Anterior cingulate cortex (tissue), 58 donors: ENCODE measurements around the gene RAB34.

Source experiments
- DNase-seq, 58 donors: peaks; one replicate each; lab custom pipeline; 2025; lab: John Stamatoyannopoulos, UW

The RAB34 gene

DNA sequence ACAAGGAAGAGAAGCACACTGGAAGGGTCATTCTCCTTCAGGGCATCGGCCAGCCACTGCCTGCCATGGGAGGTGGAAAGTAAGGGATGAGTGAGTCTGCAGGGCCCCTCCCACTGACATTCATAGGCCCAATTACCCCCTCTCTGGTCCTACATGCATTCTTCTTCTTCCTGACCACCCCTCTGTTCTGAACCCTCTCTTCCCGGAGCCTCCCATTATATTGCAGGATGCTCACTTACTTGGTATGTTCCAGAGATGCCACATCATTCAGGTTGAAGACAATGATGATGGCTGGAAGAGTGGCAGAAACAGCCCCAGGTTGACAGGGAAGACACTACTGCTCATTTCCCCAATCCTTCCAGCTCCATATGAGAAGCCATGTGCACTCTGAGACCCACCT lies 2.5 kb downstream of the RAB34 start:
- no peak for DNase-seq

GRCh38 chr17:28714281-28714680 lies 3.4 kb downstream of the RAB34 start:
- DNase-seq: no peak

- DNase-seq: no peak
Observed at GRCh38 chr17:28712705-28713415, 4.8 kb downstream of the RAB34 start.

- no peak for DNase-seq
Observed at GRCh38 chr17:28712032-28712704, 5.5 kb downstream of the RAB34 start.

GRCh38 chr17:28711723-28712031 lies 6.0 kb downstream of the RAB34 start, which contains the start of gene PROCA1:
PROCA1 (minus strand) TSS chr17:28711888; CDS start chr17:28711660, 228 bp downstream.
- DNase-seq: peak in 3 of 58 donors; percentile 43 to 54 (median 50)

DNA sequence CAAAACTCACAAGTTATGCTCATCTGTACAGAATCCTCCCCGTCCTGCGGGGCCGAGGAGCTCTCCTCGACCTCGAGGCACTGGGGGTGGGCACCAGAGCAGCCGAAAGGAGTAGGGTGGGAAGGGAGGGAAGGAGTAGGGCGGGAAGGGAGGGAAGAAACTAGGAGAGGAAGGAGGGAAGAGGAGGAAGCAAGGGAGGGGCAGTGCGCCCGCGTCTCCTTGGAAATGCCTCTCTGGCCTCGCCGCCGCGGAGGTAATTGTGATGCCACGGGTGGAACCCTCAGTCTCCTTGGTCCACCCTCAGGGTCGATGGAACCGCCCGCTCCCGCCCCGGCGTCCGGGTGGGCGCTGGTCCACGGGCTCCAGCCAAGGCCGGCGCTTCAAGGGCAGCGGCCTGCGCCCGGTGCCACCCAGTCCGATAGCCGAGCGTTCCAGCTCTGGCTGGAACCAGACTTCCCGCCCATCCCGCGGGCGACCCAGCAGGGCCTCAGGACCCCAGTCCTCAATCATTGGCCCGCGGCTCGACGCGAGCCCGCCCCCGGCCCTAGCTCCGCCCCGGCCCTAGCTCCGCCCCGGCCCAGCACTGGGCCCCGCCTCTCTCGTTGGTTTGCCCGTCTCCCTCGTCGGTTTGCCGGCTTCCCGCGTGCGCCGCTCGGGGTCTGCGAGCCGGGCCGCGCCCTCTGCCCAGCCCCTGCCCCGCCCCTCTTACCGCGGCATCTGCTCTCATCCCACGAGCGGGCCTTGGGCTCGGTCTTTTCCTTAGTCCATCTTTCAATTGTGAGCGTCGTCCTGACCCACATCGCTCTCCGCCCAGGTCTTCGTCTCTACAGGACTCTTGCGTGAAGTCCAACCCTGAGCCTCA lies 6.6 kb downstream of the RAB34 start:
- DNase-seq: peak; percentile 36 to 98 (median 84)

DNA sequence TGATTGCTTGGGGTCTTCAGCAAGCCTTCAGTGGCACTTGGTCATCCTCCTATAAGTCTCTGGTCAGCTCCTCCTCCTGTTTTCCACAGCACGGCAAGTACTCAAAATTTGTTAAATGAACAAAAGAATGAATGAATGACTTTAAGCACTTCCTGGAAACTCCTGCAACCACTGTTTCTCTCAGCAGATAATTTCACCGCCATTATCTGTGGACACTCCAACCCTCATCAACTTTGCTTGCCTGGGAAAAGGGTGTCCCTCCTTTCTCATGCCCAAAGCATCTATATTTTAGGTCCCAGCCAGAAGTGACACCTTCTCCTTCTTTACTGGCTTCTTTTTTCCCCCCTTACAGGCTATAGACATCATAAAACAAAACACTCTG lies 10.3 kb downstream of the RAB34 start:
- DNase-seq: no peak

DNA sequence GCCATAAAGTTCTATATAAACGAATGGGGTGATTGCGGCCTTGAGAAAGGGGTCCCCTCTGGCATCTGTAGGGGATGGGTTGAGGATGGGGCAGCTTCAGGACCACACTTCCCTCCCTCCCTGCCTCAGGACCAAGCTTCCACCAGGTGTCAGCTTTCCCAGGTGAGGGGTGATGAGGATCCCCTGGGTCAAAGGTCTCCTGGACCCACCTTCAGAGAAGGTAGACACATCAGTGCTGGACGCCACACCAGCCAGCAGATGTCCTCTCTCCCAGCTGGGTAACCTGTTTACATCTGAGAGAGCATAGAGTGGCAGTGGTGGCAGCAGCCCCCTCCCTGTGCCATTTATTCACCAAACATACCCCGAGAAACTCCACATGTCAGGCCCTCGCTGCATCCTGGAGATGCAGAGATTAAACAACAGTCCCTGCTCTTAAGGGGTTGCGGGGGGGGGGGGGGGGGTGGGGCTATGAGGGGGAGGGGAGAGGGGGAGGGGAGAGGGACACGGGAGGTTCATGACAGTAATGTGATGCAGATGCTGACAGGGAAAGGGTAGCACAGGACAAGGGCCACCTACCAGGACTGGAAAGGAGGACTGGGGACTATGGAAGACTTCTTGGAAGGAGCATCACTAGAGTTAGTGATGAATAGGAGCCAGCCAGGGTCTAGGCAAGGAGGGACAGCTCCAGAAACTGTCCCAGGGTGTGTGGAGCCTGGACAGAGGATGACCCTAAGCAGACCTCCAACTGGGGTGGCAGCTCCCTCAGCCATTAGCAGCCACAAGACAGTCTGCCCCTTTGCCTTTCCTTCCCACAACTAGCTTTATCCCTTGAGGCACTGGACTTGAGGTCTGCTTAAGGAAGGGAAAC lies 11.0 kb downstream of the RAB34 start:
- no peak for DNase-seq

- no peak for DNase-seq
Observed at GRCh38 chr17:28705728-28706334, 11.8 kb downstream of the RAB34 start.

GRCh38 chr17:28705074-28705659 lies 12.5 kb downstream of the RAB34 start:
- no peak for DNase-seq

- DNase-seq: no peak
Observed at GRCh38 chr17:28704219-28704858, 13.3 kb downstream of the RAB34 start.

GRCh38 chr17:28703552-28704218 lies 14.0 kb downstream of the RAB34 start:
- DNase-seq: no peak

DNA sequence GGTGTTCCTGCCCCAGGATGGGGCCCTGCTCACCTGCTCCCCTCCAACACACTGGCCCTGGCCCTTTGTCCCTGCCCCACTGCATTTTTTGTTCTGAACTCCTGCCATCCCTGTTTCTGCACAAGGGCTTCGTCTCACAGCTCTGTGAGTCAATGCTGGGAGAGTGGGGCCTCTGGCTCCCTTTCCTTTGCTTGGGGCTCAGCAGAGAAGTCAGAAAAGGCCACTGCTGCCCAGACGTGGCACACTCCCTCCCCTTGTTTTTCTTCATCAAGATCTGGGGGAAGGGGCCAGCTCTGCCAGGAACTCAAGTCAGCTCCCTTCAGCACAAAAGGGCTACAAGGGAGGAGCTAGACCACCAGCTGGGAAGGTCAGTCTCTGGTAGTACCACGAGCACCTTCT lies 14.9 kb downstream of the RAB34 start:
- DNase-seq: peak in 14 of 58 donors; percentile 21 to 71 (median 49)

DNA sequence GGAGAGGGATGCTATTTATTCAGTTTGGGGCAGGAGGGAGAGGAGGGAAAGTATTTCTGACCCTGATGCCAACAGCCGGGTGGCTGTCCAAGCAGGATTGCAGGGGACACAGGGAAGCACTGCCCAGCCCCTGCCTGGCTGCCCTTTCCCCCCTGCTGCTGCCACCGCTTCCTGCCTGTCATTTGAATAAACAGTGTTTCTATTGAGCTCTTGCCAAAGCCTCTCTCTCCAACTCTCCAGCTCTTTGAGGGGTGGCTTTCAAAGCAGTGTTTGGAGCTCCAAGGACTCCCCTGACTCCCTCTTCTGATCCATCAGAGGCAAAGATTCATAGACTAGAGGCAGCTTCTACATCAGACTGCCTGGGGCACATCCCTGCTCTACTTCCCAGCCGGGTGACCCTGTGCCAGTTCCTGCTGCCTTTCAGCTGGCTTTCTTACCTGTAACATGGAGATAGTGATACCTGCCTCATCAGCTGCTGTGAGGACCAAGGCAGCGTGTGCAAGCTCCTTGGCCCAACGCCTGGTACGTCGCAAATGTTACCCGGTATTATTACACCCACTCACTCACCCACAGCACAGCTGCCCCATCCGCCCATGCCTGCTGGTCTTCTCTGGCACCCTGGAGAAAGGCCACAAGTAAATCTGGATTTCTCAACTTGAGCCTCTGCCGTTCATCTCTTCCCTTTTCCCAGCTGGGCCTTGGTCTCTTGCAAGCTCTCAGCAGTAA lies 15.5 kb downstream of the RAB34 start:
- peak in 54 of 58 donors; percentile 26 to 89 (median 60) for DNase-seq

GRCh38 chr17:28700830-28701492 lies 16.7 kb downstream of the RAB34 start:
- no peak for DNase-seq

DNA sequence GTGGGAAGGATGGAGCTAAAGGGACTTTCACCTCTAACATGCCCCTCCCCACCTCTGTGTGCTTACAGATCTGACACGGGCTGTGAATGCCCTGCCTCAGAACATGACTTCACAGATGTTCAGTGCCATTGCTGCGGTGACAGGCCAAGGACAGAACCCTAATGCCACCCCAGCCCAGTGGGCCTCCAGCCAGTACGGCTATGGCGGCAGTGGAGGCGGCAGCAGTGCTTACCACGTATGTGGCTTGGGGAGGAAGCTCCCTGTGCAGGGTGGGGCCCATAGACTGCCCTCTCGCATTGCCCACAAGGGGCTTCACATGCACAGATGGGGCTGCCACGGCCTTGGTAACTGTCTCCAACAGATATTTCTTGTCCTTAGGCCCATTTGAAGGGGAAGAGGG lies 17.4 kb downstream of the RAB34 start:
- no peak for DNase-seq

DNA sequence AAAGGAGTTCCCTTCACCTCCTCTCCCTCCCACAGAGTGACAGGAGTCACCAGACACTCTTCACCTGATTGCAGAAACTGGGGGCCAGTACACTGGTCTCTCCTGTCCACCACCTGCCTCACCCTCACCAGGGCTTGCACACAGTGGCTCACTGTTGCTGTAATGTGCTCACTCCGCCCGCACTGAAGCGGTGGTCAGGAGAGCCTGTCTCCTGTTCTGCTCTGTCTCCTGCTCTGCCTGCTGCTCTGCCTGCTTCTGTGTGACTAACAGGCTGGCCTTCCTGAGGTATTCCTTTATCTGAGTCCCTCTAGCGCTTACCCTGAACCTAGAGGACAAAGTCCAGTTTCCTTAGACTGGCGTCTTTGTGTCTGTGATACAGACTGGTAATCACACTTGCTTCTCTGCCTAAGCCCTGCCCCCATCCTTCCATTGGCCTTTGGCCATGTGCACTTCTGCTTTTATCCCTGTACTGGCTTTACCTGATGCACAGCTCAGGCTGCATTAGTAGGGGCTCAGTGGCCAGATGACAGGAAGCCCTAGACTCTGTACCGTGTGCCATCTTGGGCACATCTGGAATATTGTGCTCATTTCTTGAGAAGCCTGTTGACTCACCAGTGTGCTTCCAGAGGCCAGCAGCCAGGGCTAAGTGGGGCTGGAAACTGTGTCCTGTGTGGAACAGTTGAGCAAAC lies 19.3 kb downstream of the RAB34 start:
- DNase-seq: no peak
